Aorta (tissue), 5 donors: Measurements from ENCODE around the gene PODN. TPM values are rescaled to one million over a fixed set of nuclear protein-coding genes. Genes with fewer than 3 reads are reported as not detected.

Source experiments
- ATAC-seq: fragments of 200-7000 bp; cut with Tn5 transposase; one replicate; pipeline ENCODE4 v1.9.1; 2022; ENCODE audit warnings: moderate library complexity; ENCODE audit not compliant: low FRiP score
- DNase-seq, 2 donors: peaks; one replicate each; pipeline ENCODE4 v3.0.0-alpha.2; 2020
- H3K27ac ChIP-seq, 2 donors: one replicate each; pipeline ENCODE4 v1.5.1; 2013; ENCODE audit warnings: low read length in 2 of 2, mild to moderate bottlenecking in 2 of 2, moderate library complexity in 2 of 2, control low read depth in 1 of 2, inconsistent platforms in 1 of 2, low read depth in 1 of 2
- H3K27me3 ChIP-seq, 2 donors: one replicate each; pipeline ENCODE4 v1.6.1; 2013; ENCODE audit warnings: control low read depth in 1 of 2, low read length in 1 of 2, mild to moderate bottlenecking in 1 of 2, moderate library complexity in 1 of 2; ENCODE audit not compliant: insufficient read depth in 2 of 2, control insufficient read depth in 1 of 2
- H3K36me3 ChIP-seq, 2 donors: one replicate each; pipeline ENCODE4 v1.6.1; 2013; ENCODE audit warnings: control low read depth in 1 of 2, low read length in 1 of 2, mild to moderate bottlenecking in 1 of 2; ENCODE audit not compliant: insufficient read depth in 2 of 2, control insufficient read depth in 1 of 2
- H3K4me1 ChIP-seq, 2 donors: one replicate each; pipeline ENCODE4 v1.6.1; 2013; ENCODE audit warnings: low read length in 2 of 2, control low read depth in 1 of 2, mild to moderate bottlenecking in 1 of 2, moderate library complexity in 1 of 2; ENCODE audit not compliant: insufficient read depth in 2 of 2, control insufficient read depth in 1 of 2
- H3K4me3 ChIP-seq, 2 donors: one replicate each; pipeline ENCODE4 v1.5.1; 2013; ENCODE audit warnings: low read length in 2 of 2, control low read depth in 1 of 2, mild to moderate bottlenecking in 1 of 2
- H3K9me3 ChIP-seq: one replicate; pipeline ENCODE4 v1.6.1; 2013; ENCODE audit warnings: mild to moderate bottlenecking, low read length; ENCODE audit not compliant: control insufficient read depth
- WGBS, 2 donors: extraction: QIAGEN DNeasy Blood & Tissue Kit; methylation state at CpG; one replicate each; pipeline ENCODE4 v1.1.7; 2013; 5-methylcytosine and 5-hydroxymethylcytosine counted together
- intact Hi-C, 2 donors: fragments of 100-400 bp; cut with DNase I; formaldehyde crosslinking; loops; one replicate each; pipeline versions ENCODE4 v1.14.2 to v1.15.0; 2022
- polyA plus RNA-seq, 2 donors: library from polyadenylated mRNA; stranded (reverse); fragments of 200-250 nt; gene quantifications; one replicate each; pipeline ENCODE4 v1.2.3, GENCODE V29; 2013
- total RNA-seq, 2 donors: library from RNA; stranded (reverse); fragmentation: NEBNext Ultra II Directional; extraction: Animal tissue kit (Norgen Biotek cat#: 25700); gene quantifications; one replicate each; pipeline ENCODE4 v1.2.1, GENCODE V29; 2021
- donor health status: healthy with polysubstance abuse.
- donor health status: Bipolar disorder and iron deficiency.
- donor health status: DM: no; HTN: no; CAD: no.
- donor health status: DM: no; HTN: no; CAD: no.
- donor health status: DM: yes; HTN: yes; CAD: no.

PODN gene
- total and polyA plus RNA-seq, 4 donors, result 14.3 to 152 (median 53.8) TPM

DNA sequence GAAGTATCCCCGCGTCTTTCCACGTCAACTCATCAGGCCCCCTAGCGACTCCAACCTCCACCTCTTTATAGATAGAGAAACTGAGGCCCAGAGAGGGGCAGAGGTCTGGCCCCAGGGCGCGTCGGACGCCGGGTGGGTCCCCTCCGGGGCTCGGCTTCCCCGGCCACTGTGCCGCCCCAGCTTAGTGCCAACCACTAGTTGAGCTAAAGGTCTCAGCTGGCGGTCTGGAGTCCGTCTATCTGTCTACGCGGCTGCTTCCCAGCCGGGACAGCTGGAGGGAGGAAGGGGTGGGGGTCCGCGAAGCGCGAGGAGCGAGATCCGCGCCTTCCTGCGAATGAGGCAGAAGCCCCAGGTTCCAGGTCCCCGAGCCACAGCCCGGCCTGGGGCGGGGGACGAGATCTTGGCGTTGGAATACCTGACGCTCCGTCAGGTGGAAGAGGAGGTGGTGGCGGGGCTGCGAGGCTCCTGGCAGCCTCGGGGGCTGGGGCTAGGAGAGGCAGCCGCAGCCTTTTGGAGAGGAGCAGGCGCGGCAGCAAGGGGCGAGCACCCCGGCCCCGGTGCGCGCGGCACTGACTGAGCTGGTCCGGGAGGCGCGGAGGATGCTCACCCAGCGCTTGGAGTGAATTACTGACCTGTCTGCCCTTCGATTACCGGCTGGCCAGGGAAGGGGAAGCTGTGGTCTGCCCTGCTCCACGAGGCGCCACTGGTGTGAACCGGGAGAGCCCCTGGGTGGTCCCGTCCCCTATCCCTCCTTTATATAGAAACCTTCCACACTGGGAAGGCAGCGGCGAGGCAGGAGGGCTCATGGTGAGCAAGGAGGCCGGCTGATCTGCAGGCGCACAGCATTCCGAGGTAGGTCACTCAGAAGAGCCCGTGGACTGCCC is 937 bp downstream of the PODN start:
- Histone ChIP-seq H3K4me1 (no peaks in the 10 kb centered on the region), H3K9me3 (no peaks in the 10 kb centered on the region), H3K36me3 (no peaks in the 10 kb centered on the region), H3K27ac (no peak overlapping the region), H3K27me3 (no peaks in the 10 kb centered on the region), H3K4me3 (peak overlapping the region; percentile 24 to 64)
- intact Hi-C loops, result loop anchor here (5.0 to 10.0 kb wide), 2 partner anchors 112 to 119 kb away; no protein-coding TSS in a partner anchor
- DNase-seq (peak; percentile 39 to 77), ATAC-seq (no peak)
- 31 to 32% methylated on average over 57 to 61 of the region's 61 CpGs for WGBS, 2 donors

DNA sequence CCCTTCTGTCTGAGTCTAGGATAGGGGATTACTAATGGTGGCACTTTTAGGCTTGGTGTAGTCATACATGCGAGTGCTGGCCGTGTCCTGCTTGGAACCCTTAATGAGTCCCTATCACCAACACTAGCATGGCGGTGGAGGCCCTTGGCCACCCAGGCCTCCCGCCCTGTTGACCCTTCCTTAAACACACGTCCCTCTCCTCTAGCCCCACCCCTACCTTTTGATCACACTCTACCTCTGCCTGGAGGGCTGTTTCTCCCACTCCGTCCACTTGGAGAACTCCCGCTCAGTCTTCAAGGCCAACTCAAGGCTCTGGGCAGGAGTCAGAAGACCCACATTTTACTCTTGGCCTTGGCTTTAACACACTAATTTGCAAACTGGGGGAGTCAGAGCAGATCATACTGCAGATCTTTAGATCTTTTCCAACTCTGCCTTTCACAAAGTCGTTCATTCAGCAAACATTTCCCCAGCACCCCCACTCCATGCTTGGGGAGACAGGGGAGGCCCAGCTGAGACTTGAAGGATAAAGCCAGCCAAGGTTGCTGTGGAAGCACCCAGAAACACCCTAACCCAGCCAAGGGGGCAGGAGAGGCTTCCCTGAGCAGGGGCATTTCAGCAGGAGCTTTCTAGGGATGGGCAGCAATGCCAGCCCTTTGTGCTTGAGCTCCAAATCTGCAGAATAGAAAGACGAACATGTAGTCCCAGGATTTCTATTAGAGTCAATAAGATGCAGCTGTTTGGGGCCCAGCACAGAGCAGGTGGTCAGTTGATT is 1.9 kb downstream of the PODN start:
- Histone ChIP-seq H3K36me3 (no peaks in the 10 kb centered on the region), H3K9me3 (no peaks in the 10 kb centered on the region), H3K27ac (no peak overlapping the region), H3K4me1 (no peaks in the 10 kb centered on the region), H3K27me3 (no peaks in the 10 kb centered on the region), H3K4me3 (no peak overlapping the region)
- intact Hi-C loops, result loop anchor here (5.0 to 10.0 kb wide), 2 partner anchors 111 to 118 kb away; no protein-coding TSS in a partner anchor
- ATAC-seq, result no peak
- no peak for DNase-seq
- WGBS, 2 donors, result 95 to 96% methylated on average over 9 of the region's 9 CpGs

DNA sequence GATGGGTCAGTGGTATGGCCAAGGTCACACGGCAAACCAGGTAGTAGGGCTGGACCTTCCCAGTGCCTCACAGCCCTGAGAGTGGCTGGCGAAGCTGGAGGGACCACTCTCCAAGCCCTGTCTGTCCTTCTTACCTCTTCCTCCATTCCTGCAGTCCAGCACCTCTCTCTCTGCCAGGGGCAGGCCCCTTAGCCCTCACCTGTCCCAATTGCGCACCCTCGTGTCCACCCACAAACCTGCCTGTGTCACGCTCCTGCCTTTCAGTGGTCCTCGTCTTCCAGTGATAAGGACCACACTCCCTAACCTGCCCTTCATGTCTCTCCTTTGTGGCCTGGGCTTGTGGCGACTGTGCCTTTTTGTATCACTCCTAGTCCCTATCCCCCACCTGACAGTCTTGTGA is 3.4 kb downstream of the PODN start:
- no peaks in the 10 kb centered on the region for H3K27me3 ChIP-seq
- no peaks in the 10 kb centered on the region for H3K4me1 ChIP-seq
- no peaks in the 10 kb centered on the region for H3K9me3 ChIP-seq
- intact Hi-C loops, result loop anchor here in 1 of 2 donors (10.0 kb wide), 1 partner anchor 109 kb away; no protein-coding TSS in a partner anchor
- WGBS, 2 donors, result 97 to 98% methylated on average over 7 of the region's 7 CpGs
- DNase-seq (no peak), ATAC-seq (no peak)
- H3K4me3 ChIP-seq, result no peak overlapping the region
- H3K36me3 ChIP-seq, result no peaks in the 10 kb centered on the region
- no peak overlapping the region for H3K27ac ChIP-seq

DNA sequence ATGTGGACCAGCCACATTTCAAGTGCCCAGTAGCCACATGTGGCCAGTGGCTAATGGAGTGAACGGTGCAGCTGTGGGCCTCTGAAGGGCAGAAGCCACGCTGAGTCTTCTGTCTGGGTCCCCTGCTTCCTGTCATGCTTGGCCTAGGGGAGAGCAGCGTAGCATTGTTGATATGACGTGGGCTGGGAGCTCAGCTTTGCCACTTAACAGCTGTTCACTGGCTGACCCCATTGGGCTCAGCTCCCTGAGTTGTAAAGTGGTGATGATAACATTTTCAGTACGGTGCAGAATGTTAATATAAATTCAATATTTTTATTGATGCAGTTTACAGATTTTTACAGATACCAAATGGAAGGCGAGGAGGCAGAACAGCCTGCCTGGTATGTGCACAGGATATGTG is 4.5 kb downstream of the PODN start:
- Histone ChIP-seq H3K36me3 (no peaks in the 10 kb centered on the region), H3K9me3 (no peaks in the 10 kb centered on the region), H3K27me3 (no peaks in the 10 kb centered on the region), H3K27ac (no peak overlapping the region), H3K4me1 (no peaks in the 10 kb centered on the region), H3K4me3 (no peak overlapping the region)
- DNase-seq (no peak), ATAC-seq (no peak)
- intact Hi-C loops, result loop anchor here in 1 of 2 donors (10.0 kb wide), 1 partner anchor 108 kb away; no protein-coding TSS in a partner anchor
- 77 to 86% methylated on average over 6 of the region's 6 CpGs for WGBS, 2 donors

DNA sequence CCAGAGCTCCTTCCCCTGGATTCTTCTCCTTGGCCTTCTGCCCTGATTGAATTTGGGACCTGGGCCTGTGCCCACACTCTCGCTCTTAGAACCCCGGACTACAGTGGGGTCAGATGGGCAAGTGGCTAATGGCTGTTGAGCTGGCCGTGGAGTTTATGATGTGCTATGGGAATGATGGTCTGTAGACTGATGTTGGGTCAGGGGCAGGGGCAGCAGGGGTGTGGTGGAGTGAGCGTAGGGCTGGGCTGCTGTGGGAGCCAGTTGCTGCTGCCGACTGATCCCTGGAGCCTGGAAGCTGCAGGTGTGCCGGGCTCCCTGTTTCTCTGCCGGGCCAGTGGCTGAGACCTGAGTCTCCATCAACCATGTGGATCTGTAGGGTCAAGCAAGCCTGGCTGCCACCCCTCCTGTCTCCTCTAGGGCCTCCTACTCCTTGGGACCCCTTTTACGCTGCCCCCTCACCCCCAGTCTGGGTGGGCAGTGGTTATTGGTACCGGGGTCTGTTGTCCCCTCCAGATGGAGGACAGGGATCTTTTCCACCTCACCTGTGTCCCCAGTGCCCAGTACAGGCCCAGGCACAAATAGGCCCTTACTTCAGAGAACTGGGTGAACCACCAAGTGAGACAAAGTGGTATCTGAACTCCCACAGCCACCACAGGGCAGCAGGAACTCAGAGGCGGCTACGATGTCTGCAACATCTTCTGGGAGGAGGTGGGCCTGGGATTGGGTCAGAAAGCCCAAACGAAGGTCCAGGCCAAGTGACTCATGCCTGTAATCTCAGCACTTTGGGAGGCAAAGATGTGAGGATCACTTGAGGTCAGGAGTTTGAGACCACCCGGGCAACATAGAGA is 5.1 kb downstream of the PODN start:
- no peak for ATAC-seq
- no peak overlapping the region for H3K27ac ChIP-seq
- H3K4me3 ChIP-seq, result no peak overlapping the region
- WGBS, 2 donors, result 86 to 88% methylated on average over 13 of the region's 13 CpGs
- H3K9me3 ChIP-seq, result no peaks in the 10 kb centered on the region
- peak in 1 of 2 donors; percentile 72 for DNase-seq
- H3K4me1 ChIP-seq, result no peaks in the 10 kb centered on the region
- no peaks in the 10 kb centered on the region for H3K27me3 ChIP-seq
- no peaks in the 10 kb centered on the region for H3K36me3 ChIP-seq
- intact Hi-C loops, result loop anchor here in 1 of 2 donors (10.0 kb wide), 1 partner anchor 108 kb away; no protein-coding TSS in a partner anchor

DNA sequence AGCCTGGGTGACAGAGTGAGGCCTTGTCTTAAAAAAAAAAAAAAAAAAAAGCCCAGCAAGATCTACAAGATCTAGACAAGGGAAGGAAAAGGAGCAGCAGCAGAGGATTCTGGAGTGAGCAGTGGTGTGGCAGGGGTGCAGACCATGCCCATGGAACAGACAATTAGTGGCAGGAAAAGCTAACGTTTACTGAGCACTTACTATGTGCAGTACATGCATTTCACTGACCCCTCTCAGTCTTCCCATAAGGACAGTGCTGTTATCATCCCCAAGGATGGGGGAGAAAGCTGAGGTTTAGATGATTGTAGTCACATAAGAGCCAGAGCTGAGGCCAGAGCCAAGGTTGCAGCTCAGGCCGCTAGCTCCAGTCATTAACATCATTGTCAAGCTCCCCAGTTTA is 5.9 kb downstream of the PODN start:
- no peak for ATAC-seq
- intact Hi-C loops, result loop anchor here in 1 of 2 donors (10.0 kb wide), 1 partner anchor 107 kb away; no protein-coding TSS in a partner anchor

DNA sequence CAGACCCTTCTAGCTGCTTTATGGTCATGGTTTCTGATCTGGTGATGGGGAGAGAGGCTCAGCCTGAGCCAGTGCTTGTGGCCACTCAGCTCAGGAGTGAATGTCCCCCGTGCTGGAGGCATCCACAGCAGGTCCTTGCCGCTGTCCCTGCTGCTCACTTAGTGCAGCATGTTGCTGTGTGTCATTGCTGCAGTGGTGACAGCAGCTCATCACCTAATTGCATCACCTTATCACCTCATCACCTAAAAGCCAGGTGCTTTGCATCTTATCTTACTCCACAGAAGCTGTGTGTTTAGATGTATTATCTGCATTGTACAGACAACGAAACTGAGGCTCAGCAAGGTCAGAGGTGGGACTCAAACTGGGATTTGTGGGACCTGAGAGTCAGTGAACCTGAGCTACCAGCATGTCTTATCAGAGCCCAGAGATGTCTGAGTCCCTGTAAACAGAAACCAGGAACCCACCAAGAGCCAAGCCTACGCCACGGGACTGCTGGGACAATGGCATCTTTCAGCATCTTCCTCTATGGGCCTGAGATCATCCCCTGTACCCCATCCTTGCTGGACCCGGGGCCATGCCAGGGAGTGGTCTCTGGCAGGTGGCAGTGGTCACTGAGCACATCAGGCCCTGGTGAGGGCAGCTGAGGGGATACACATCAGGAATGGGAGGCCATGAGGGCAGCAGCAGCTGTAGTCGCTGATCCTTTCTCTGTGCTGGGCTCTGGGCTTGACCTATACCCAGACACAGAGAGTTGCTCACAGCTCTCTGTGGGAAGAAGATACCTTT is 6.5 kb downstream of the PODN start:
- intact Hi-C loops, result loop anchor here in 1 of 2 donors (10.0 kb wide), 1 partner anchor 106 kb away; no protein-coding TSS in a partner anchor
- Histone ChIP-seq H3K36me3 (no peaks in the 10 kb centered on the region), H3K27ac (no peak overlapping the region), H3K27me3 (no peaks in the 10 kb centered on the region), H3K9me3 (no peaks in the 10 kb centered on the region), H3K4me3 (no peak overlapping the region), H3K4me1 (no peaks in the 10 kb centered on the region)
- 94 to 95% methylated on average over 7 of the region's 7 CpGs for WGBS, 2 donors
- DNase-seq (no peak), ATAC-seq (no peak)

More for the DNA sequence above, 5.9 kb downstream of the PODN start:
- no peak overlapping the region for H3K27ac ChIP-seq
- no peaks in the 10 kb centered on the region for H3K4me1 ChIP-seq
- H3K36me3 ChIP-seq, result no peaks in the 10 kb centered on the region
- H3K4me3 ChIP-seq, result no peak overlapping the region
- H3K9me3 ChIP-seq, result no peaks in the 10 kb centered on the region
- no peaks in the 10 kb centered on the region for H3K27me3 ChIP-seq
- no peak for DNase-seq
- WGBS, 2 donors, result 92 to 98% methylated on average over 2 of the region's 2 CpGs
